Uterus (tissue), 4 donors: Measurements from ENCODE around the gene TUBB3. TPM values are rescaled to one million over a fixed set of nuclear protein-coding genes. Genes with fewer than 3 reads are reported as not detected.

Experiments used
- DNase-seq, 2 donors: peaks; one replicate each; pipeline ENCODE4 v3.0.0-alpha.2; 2019 to 2020
- H3K27ac ChIP-seq, 2 donors: fragments of 200-600 bp; sonication (generic); 1 replicate in 1 of 2; 2 replicates in 1 of 2; pipeline ENCODE4 v1.5.1; 2016 to 2018
- H3K27me3 ChIP-seq, 2 donors: fragments of 200-600 bp; sonication (generic); one replicate each; pipeline ENCODE4 v1.5.1; 2018 to 2019; ENCODE audit warnings: control low read depth in 1 of 2
- H3K36me3 ChIP-seq, 2 donors: fragments of 200-600 bp; sonication (generic); one replicate each; pipeline ENCODE4 v1.5.1; 2019; ENCODE audit warnings: control low read depth in 1 of 2
- H3K4me1 ChIP-seq, 2 donors: fragments of 200-600 bp; sonication (generic); one replicate each; pipeline ENCODE4 v1.5.1; 2018 to 2019; ENCODE audit warnings: control low read depth in 1 of 2
- H3K4me3 ChIP-seq, 2 donors: fragments of 200-600 bp; sonication (generic); 1 replicate in 1 of 2; 2 replicates in 1 of 2; pipeline ENCODE4 v1.5.1; 2018 to 2019; ENCODE audit warnings: mild to moderate bottlenecking in 1 of 2
- H3K9me3 ChIP-seq, 2 donors: fragments of 200-600 bp; sonication (generic); one replicate each; pipeline ENCODE4 v1.5.1; 2019; ENCODE audit warnings: control low read depth in 1 of 2
- POLR2A ChIP-seq, 2 donors: fragments of 450-650 bp; IDR thresholded peaks; one replicate each; pipeline ENCODE4 v1.6.1; 2016; ENCODE audit warnings: antibody characterized with exemption in 2 of 2, mild to moderate bottlenecking in 1 of 2, moderate library complexity in 1 of 2
- intact Hi-C: fragments of 100-400 bp; cut with DNase I; formaldehyde crosslinking; loops from one replicate; pipeline ENCODE4 v1.15.1; 2023; ENCODE audit warnings: low total_unique reads
- total RNA-seq, 4 donors: library from RNA; depleted of rRNA in 3 of 4; stranded (reverse); fragments of >200 nt in 3 of 4; gene quantifications; one replicate each; pipeline versions ENCODE4 v1.1.0 to v1.2.4, GENCODE V29; 2014 to 2023
- TF ChIP-seq, protein P1 (sequence below), 4 experiments: fragments of 200-600 bp in 2 of 4; fragments of 450-650 bp in 2 of 4; sonication (generic) in 2 of 4; IDR thresholded peaks; one replicate each; pipeline ENCODE4 v1.5.1; 2016 to 2019; ENCODE audit warnings: antibody characterized with exemption in 4 of 4, mild to moderate bottlenecking in 2 of 4, moderate library complexity in 1 of 4
- donor health status: DM: yes; HTN: yes; CAD: no.

The TUBB3 gene
- total RNA-seq, 4 donors from 2014 or later: 0.88 to 28.6 TPM; not detected in 2

DNA sequence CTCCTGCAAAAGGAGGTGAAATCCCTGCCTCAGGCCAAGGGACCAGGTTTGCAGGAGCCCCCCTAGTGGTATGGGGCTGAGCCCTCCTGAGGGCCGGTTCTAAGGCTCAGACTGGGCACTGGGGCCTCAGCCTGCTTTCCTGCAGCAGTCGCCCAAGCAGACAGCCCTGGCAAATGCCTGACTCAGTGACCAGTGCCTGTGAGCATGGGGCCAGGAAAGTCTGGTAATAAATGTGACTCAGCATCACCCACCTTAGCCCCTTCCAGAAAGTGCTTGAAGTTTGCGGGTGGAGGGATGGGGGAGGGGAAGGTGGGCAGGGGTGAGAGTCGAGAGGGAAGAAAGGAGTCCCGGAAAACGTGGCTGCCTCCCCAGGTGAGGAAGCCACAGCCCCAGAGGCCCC, 2.4 kb upstream of the TUBB3 start:
- H3K27ac ChIP-seq: peak overlapping the region in 1 of 2 donors; percentile 63
- no peak overlapping the region for H3K4me3 ChIP-seq
- intact Hi-C loops: no loop called here
- H3K4me1 ChIP-seq: peaks cover 3 to 44% of the 10 kb centered on the region in 2 donors
- TF ChIP-seq, protein P1, sequence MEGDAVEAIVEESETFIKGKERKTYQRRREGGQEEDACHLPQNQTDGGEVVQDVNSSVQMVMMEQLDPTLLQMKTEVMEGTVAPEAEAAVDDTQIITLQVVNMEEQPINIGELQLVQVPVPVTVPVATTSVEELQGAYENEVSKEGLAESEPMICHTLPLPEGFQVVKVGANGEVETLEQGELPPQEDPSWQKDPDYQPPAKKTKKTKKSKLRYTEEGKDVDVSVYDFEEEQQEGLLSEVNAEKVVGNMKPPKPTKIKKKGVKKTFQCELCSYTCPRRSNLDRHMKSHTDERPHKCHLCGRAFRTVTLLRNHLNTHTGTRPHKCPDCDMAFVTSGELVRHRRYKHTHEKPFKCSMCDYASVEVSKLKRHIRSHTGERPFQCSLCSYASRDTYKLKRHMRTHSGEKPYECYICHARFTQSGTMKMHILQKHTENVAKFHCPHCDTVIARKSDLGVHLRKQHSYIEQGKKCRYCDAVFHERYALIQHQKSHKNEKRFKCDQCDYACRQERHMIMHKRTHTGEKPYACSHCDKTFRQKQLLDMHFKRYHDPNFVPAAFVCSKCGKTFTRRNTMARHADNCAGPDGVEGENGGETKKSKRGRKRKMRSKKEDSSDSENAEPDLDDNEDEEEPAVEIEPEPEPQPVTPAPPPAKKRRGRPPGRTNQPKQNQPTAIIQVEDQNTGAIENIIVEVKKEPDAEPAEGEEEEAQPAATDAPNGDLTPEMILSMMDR (IDR thresholded peaks at IDR 0.05): no peak
- no peak for TF ChIP-seq POLR2A (IDR thresholded peaks at IDR 0.05)
- peaks cover 0 to 15% of the 10 kb centered on the region in 2 donors for H3K27me3 ChIP-seq
- no peaks in the 10 kb centered on the region for H3K9me3 ChIP-seq
- no peak for DNase-seq
- H3K36me3 ChIP-seq: no peaks in the 10 kb centered on the region

DNA sequence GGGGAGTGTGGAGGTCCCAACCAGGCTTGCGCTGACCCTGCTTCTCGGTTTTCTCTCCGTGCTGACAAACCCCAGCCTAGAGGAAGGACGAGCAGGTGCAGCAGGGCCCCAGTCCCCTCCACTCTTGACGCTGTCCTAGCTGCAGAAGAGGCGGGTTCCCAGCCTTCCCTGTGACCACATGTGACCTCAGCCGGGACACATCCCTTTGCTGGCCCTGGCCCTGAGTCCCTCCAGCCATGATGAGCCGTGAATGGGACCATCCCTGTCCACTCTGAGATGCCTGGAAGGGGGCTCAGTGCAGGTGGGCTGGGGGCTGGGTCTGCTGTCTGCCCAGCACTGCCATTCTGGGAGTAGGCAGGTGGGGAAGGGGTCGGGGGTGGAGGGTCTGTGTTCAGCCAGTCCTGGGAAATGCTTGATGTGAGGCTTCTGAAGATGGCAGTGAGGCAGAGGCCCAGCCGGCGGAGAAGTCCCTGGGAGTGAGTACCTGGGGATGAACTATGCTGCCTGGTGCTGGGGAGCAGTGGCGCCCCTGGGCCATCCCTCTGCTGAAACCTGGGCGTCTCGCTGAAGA, 1.9 kb upstream of the TUBB3 start:
- peaks cover 0 to 20% of the 10 kb centered on the region in 2 donors for H3K27me3 ChIP-seq
- H3K4me1 ChIP-seq: peaks cover 3 to 46% of the 10 kb centered on the region in 2 donors
- H3K9me3 ChIP-seq: no peaks in the 10 kb centered on the region
- H3K27ac ChIP-seq: peak overlapping the region; percentile 21 to 63
- no peak for TF ChIP-seq POLR2A (IDR thresholded peaks at IDR 0.05)
- TF ChIP-seq, protein P1 (IDR thresholded peaks at IDR 0.05): no peak
- no peak for DNase-seq
- intact Hi-C loops: no loop called here
- H3K36me3 ChIP-seq: no peaks in the 10 kb centered on the region
- H3K4me3 ChIP-seq: no peak overlapping the region

DNA sequence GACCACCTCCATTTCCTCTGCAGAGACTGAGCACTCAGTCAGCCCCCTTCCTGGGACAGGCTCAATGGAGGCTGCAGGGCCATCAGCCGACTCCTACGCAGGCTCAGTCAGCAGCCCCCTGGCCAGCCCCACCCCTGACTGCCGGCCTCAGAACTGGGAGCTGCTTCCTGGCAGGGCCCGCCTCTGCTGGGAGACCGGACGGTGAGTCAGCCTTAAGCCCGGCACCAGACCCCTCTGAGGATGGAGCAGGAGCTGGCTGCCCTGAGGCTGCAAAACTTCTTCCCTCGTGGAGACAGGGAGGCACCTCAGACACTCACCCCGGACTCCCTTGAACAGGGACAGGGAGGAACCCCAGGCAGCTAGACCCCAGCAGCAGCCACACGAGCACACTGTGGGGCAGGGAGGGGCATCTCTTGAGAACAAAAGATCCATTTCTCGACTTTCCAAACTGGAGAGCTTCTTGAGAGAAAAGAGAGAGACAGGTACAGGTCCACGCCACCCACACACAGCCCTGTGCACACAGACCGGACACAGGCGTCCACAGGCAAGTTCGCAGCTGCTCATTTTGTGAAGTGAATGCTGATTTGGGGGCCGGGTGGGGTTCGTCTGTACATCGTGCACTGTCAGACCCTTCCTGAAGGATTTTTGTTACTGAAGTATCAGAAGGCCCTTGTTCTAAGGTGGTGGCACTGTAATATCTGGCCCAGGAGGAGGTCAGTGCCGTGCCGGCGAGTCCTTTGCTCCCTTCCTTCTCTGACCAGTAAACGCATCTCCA, 1.3 kb upstream of the TUBB3 start:
- H3K27ac ChIP-seq: peak overlapping the region; percentile 59 to 80

DNA sequence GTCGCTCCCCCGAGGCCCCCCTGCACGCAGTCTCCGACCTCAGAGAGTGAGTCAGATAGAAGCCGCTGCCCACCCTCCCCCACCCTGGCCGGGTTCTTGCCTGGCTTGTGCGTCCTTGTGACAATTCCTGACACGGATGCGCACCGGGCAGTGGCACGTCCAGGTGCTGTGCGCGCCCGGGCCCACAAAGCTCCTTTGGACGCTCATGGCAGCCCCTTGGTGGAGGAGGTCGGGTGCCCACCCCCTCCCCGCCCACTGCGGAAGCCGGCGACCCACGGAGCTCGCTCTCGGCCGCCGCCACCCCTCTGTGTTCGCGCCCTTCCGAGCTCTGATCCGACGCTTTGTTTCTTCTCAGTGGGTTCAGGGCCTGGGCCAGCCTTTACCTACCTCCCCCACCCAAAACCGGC, 662 bp upstream of the TUBB3 start:
- peaks cover 0 to 20% of the 10 kb centered on the region in 2 donors for H3K27me3 ChIP-seq
- DNase-seq: peak; percentile 69
- H3K9me3 ChIP-seq: no peaks in the 10 kb centered on the region
- TF ChIP-seq, protein P1 (IDR thresholded peaks at IDR 0.05): no peak
- no peak for TF ChIP-seq POLR2A (IDR thresholded peaks at IDR 0.05)
- H3K36me3 ChIP-seq: no peaks in the 10 kb centered on the region
- intact Hi-C loops: no loop called here
- peaks cover 3 to 46% of the 10 kb centered on the region in 2 donors for H3K4me1 ChIP-seq
- H3K27ac ChIP-seq: peak overlapping the region; percentile 59 to 80
- H3K4me3 ChIP-seq: peak overlapping the region; percentile 37 to 47

More for the DNA sequence above, 1.3 kb upstream of the TUBB3 start:
- intact Hi-C loops: no loop called here
- no peaks in the 10 kb centered on the region for H3K36me3 ChIP-seq
- peak in 1 of 2 donors; percentile 32 for TF ChIP-seq POLR2A (IDR thresholded peaks at IDR 0.05)
- TF ChIP-seq, protein P1 (IDR thresholded peaks at IDR 0.05): peak in 1 of 4 experiments; percentile 2
- H3K4me3 ChIP-seq: peak overlapping the region in 1 of 2 donors; percentile 47
- peaks cover 3 to 46% of the 10 kb centered on the region in 2 donors for H3K4me1 ChIP-seq
- no peaks in the 10 kb centered on the region for H3K9me3 ChIP-seq
- peaks cover 0 to 20% of the 10 kb centered on the region in 2 donors for H3K27me3 ChIP-seq
- peak; percentile 67 to 75 for DNase-seq
